Measurements from ENCODE around the gene ARHGEF25.
"Not testable (repeated sequence)": the region's sequence is repeated elsewhere in the genome, so short reads cannot be mapped to it uniquely, and the experiment has no call there.

ARHGEF25 gene

GRCh38 chr12:57615637-57616036 lies 4.4 kb downstream of the ARHGEF25 start:
- H3K4me3 ChIP-seq (ENCODE audit: low read depth, low read length) = no peak overlapping the region
- TF ChIP-seq CTCF (IDR thresholded peaks at IDR 0.05; ENCODE audit: low read depth, low read length) = no peak

GRCh38 chr12:57616383-57617101 lies 5.3 kb downstream of the ARHGEF25 start:
- TF ChIP-seq CTCF (IDR thresholded peaks at IDR 0.05; ENCODE audit: low read depth, low read length) = no peak
- no peak overlapping the region for H3K4me3 ChIP-seq (ENCODE audit: low read depth, low read length)

- no peak for TF ChIP-seq CTCF (IDR thresholded peaks at IDR 0.05; ENCODE audit: low read depth, low read length)
- no peak overlapping the region for H3K4me3 ChIP-seq (ENCODE audit: low read depth, low read length)
Observed at GRCh38 chr12:57617942-57618341, 6.7 kb downstream of the ARHGEF25 start.

- H3K4me3 ChIP-seq (ENCODE audit: low read depth, low read length) = not testable (repeated sequence)
Observed at GRCh38 chr12:57618431-57618830, 7.2 kb downstream of the ARHGEF25 start.

GRCh38 chr12:57618966-57619433 lies 7.8 kb downstream of the ARHGEF25 start:
- H3K4me3 ChIP-seq (ENCODE audit: low read depth, low read length) = no peak overlapping the region
- no peak for TF ChIP-seq CTCF (IDR thresholded peaks at IDR 0.05; ENCODE audit: low read depth, low read length)

GRCh38 chr12:57619434-57620244 lies 8.4 kb downstream of the ARHGEF25 start:
- no peak overlapping the region for H3K4me3 ChIP-seq (ENCODE audit: low read depth, low read length)
- no peak for TF ChIP-seq CTCF (IDR thresholded peaks at IDR 0.05; ENCODE audit: low read depth, low read length)

- H3K4me3 ChIP-seq (ENCODE audit: low read depth, low read length) = no peak overlapping the region
Observed at GRCh38 chr12:57620245-57620935, 9.2 kb downstream of the ARHGEF25 start.

More at GRCh38 chr12:57620245-57620935, 9.2 kb downstream of the ARHGEF25 start:
- TF ChIP-seq CTCF (IDR thresholded peaks at IDR 0.05; ENCODE audit: low read depth, low read length) = no peak
